Midbrain (tissue), 1 donor: Measurements from ENCODE around the gene ZCCHC14.
"Not testable (repeated sequence)": the region's sequence is repeated elsewhere in the genome, so short reads cannot be mapped to it uniquely, and the experiment has no call there.

Experiments
- DNase-seq: peaks from one replicate; lab custom pipeline; 2025; lab: John Stamatoyannopoulos, UW

The ZCCHC14 gene

DNA sequence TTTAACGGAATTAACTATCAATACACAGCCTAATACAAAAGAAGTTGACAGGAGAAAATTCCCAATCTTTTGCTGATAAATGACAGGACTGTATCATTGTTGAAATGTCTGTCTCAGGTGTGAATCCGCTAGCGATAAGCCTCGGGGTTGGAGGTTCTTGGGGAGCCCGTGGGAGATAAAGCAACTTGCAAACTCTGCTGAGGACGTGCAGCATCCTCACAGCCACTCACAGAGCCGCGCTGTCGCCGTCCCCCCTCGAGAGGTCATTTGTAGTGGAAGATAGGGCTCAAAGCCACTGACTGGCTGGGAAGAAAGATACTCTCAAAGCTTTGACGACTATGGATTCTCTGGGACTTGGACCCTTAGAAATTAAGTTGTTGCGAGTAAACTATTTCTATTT is 83.7 kb downstream of the ZCCHC14 start:
- no peak for DNase-seq

DNA sequence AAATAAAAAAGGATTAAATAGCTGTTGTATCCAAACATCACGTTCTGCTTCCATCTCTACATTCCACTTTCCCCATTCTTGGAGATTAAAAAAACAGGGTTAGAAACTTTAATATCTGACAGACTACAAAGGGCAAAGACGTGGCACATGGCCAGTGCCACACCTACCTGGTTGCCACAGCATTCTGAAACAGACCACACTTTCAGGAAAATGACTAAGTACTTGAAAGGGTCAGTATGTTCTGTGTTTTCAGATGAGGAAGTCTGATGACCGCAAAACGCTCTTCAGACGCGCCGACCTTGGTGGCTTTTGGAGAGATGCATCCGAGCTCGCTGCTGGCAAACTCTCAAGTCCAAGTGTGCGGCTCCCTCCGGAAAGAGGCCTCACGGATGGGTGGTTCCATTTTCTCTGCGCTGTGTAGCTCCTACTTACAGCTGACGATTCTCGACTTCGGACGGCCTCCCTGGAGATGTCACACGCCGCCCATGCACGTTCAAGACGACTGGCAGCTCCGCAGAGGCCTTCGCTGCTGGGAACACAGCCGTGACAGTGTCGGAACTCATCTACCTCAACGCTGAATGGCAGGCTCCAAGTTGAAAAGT is 85.2 kb downstream of the ZCCHC14 start:
- no peak for DNase-seq

DNA sequence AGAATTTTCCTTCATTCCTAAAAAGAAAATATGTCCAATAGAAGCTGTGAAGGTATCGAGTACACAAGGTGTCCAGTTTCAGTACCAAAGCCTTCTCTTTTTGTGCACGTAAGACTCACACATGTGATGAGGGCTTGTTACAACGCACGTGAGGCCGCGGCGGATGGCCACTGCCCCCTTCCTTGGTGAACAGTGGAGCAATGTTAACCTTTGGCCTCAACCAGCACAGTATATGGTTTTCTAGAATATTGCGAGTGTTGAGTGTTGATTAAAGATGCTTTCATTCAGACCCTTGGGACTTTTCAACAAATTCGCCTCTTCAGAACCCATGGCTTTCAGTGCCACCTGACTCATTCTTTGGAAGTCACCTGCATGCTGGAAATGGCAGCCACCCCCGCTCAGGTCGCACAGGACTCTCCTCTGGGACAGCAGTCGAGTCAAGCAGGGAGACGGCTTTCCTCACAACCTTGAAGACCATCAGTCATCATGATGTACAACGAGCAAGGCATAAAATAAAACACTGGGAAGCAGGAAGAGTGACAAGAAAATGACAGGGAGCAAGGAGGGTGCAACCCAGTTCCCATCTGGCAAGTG is 86.2 kb downstream of the ZCCHC14 start:
- no peak for DNase-seq

DNA sequence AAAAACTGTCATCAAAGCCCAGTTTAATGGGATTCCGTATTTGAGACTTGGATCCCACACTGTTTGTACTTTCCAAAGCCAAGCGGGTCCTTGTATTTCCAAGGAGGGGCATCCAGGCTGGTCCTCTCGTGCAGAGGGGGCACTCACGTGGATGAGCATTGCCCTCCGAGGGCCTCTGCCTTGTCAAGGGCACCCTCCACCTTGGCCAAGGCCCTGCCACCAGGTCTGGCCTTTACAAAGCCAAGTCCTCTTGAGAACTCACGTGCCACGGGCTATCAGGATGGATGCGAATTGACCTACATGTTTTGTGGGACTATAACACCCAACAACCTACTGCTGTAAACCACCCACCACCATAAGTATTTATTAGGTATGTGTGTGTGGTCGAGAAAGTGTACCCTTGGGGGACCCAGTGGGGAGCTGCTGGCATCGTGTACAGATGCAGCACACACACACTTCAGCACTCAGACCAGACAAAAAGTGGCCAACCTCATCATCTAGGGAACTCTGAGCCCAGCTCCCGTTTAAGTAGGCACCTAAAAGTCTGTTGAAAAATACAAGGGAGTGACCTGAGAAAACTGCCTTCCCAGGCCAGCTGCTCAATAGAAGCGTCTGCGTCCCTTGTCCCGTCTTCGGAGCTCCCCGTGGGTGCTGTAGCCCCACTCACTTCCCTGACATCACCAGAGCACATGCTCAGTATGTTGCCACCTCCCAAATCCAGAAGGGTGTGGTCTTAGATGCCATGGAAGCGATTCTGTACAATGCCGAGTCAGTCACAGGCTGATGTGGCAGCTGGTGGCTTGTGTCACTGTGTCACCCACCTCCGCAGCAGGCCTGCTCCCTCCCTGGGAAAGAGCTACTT is 87.8 kb downstream of the ZCCHC14 start:
- DNase-seq = no peak

DNA sequence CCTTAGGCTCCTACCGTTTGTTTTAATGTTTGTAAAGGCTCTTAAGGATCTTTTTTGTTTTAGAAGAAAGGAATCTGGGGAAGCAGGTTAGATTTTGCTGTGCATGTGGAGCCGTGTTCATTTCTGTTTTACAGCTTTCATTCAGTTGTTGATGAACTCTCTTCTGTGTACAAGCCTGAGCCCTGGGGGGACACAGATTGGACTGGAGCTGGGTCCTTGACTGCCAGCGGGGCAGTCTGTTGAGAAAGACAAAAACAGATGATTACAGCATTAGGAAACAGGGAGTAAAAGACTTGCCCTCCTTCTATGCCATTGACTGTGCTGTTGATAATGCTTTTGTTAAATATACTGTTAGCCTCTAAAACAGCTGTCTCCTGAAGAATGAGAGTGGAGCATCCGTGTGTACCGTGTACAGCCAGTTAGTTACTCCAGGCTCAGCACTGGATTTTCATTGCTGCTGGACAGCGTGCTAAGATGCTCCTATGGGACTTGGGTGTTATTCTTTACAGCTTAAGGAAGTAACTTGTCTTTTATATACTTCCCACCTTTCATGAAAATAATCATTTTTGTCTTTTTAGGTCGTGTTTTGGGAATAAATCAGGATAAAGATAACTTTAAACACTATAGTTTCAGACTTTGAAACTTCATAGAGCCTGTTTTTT is 97.5 kb downstream of the ZCCHC14 start:
- no peak for DNase-seq

DNA sequence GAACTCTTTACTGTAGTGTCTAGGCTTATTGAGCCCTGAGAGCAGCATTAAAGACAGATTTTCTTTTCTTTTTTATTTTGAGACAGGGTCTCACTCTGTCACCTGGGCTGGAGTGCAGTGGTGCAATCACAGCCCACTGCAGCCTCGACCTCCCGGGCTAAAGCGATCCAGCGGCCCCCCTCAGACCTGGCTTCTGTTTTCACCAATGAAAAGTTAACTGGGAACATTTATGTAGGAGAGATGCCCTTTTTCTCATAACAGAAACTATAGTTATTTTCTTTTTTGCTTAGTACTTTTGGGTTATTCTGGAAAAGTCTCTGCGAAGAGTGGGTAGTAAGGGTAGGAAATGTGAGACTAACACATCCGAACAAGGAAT is 99.2 kb downstream of the ZCCHC14 start:
- DNase-seq = no peak

DNA sequence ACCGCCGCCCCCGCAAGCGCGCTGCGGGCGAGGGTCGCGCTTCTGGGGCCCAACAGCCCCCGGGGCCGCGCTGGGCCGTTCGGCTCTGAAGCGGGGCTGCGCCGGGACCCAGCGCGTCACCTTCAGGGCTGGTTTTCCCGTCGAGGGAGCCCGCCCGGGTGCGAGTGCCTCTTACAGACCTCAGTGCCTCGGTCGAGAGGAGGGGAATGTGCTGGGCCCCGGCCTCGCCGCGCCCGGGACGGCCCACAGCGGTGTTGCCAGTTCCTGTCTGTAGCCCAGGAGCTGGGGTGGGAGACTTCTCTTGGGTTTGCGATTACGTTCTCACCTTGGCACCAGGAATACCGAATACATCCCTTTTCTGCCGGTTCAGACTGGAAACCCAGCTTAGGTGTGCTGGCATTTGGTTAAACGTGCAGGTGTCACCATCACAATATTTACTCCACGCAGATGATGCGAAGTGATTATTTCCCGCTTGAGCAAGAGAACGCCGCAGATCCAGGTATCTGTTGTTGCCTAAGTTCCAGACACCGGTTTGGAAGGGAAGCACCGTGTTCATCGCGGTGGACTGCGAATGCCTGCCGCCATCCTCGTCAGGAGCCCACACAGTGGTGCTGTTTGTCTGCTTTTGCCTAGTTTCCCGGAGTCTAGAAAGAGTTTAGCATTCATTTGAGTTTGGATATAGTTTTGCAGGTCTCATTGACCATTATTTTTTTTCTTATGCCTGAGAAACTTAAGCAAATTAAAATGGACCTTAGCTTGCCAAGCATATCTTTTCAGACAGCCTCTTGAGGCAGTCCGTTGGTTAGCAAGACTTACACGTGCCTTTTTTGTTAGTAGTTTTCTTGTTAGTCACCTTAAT is 99.8 kb downstream of the ZCCHC14 start:
- DNase-seq = peak; percentile 17

DNA sequence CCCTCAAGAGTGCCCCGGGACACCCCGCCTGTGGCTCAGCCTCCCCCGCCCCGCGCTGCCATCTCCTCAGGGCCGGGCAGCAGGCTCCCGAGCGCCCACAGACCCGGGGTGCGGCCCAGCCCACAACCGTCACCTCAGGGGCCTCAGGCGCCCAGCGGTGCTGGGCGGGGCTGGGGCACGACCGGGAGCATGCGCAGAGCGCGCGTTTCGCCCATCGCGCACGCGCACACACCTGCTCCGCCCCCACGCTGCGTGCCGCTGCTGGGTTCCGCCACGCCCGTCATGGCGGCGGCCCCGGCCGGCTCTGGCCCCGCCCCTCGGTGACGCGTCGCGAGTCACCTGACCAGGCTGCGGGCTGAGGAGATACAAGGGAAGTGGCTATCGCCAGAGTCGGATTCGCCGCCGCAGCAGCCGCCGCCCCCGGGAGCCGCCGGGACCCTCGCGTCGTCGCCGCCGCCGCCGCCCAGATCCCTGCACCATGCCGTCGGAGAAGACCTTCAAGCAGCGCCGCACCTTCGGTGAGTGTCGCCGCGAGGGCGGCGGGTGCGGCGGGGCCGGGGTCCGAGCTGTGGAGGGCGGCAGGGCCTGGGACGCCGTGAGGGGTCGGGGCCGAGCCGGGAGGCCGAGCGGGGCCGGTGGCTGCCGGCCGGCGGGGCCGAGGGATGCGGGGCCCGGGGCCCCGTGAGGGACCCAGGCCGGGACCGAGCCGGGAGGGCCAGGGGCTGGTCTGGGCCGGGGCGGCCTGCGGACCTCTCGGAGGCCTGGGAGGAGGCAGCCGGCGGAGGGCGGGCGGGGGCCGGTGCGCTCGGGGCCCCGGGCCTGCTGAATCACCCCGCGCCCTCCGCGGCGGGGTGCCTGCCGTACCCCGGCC is 100.6 kb downstream of the ZCCHC14 start, which contains the start of gene MAP1LC3B:
Gene MAP1LC3B, plus strand, starts transcription at position 387 of the 871 bp plus-strand sequence. Its CDS starts 92 bp downstream, at position 479.
- peak; percentile 96 for DNase-seq

DNA sequence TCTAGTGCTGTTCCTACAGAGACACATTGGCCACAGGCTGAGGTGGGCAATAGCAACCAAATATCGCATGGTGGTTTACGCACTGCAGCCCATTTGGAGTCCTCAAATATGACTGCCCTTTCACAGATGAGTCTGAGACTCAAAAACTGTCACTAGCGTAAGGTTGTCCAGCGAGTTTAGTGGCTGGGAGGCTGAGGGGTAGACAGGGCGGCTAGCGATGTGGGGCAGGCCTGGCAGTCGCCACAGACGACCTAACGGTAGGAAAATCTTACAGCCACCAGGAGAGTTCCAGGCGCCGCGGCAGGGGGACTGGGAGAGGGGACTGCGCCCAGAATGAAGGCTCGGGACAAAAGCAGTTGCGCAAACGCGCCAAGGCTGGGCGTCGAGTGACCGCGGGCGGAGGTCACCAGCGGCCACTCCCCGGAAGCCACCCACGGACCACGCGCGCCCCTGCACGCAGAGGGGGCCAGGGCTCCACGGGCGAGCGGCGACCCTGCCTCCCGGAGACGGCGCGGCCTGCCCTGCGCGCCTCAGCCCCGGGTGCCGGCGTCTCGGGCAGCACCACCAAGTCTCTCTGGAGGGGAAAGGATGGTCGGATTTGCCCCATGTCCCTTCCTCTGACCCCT is 101.4 kb downstream of the ZCCHC14 start:
- DNase-seq = peak; percentile 70

DNA sequence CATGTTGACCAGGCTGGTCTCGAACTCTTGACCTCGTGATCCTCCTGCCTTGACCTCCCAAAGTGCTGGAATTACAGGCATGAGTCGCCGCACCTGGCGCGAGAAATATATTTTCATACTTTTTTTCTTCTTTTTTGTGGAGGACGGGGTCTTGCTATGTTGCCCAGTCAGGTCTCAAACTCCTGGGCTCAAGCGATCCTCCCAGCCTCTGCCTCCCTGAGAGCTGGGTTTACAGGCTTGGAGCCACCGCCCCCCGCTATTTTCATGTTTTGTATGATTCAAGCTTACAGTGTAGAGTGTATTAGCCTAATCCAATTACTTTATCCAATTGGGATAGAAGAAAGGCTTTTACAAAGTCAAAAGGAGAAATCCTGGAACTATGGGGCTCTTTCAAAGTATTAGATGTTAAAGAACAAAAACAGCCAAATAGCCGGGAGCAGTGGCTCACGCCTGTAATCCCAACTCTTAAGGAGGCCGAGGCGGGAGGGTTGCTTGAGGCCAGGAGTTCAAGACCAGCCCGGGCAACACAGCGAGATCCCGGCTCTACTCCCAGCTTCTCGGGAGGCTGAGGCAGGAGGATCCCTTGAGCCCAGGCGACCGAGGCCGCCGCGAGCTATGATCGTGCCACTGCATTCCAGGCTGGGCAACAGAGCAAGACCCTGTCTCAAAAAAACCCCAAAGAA is 102.0 kb downstream of the ZCCHC14 start:
- no peak for DNase-seq

DNA sequence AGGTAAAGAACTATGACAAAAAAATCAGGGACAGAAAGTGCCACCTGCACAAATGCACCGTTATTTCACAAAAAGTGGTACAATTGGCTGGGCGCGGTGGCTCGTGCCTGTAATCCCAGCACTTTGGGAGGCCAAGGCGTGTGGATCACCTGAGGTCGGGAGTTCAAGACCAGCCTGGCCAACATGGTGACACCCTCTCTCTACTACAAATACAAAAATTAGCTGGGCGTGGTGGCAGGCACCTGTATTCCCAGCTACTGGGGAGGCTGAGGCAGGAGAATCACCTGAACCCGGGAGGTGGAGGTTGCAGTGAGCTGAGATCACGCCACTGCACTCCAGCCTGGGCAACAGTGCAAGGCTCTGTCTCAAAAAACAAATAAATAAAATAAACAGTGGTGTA is 102.9 kb downstream of the ZCCHC14 start:
- DNase-seq = not testable (repeated sequence)

DNA sequence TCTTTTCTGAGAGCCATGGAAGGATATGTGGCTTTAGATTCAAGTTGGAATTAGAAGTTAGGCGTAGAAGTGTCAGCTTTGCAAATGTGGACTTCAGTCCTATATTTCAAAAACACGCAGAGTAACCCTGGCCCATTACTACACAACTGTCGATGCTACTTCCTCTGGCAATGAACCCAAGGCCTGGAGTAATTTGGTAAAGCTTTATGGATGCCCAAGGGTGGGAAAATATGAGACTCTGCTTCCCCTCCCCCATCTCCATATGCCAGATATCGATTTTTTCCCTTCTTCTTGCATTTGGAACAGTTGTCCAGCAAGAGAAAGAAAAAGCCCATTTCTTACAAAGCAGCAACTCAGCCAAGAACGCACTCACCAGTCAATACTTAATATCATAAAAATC is 103.6 kb downstream of the ZCCHC14 start:
- no peak for DNase-seq

DNA sequence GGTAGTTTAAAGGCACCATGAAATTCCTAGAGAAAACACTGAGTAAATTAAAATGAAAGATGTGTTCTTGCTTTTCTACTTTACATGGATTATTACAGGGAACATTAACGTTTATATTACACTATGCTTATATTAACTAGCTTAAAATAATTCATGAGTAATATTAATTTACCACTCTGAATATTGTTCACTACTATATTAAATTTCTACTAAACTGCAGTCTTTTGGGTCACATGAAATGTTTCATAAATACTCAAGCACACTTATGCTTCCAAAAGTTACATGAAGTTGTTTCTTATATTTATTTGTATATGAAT is 104.0 kb downstream of the ZCCHC14 start:
- no peak for DNase-seq

DNA sequence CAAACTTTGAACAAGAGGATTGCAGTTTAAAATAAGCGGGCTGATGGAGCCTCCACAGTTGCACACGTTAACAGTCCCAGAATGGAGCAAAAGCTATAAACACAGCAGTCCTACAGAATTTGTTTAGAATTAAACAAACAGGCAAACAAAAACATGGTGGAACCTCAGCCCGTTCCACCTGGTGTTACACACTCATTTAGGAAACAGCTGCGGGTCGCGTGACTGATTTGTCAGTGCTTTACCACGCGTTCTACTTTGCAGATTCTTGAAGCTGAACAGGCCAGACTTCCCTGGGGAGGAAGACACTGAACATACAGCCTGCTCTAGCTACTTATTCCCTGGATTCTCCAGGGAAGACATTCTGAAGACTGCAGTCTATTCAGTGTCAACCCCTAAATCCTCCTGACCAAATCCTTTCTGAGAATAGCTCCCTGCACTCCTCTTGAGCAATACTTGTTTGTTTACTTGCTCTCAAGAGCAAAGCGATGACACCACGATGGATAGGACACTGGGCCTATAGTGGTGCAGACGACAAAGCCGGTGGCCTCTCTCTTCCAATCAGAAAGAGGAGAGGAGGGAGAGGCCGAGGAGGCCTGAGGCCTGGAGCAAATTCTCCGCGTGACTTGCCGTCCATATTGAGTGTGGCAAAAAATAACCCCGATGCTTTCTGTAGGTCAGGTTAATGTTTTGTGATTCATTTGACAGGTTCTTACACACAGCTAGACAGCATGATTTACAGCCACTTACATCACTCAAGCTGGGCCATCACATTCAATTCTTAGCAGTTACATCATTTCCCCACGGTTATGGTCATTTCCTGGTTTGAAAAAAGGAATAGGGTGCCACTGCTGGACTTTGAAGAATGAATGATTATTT is 104.6 kb downstream of the ZCCHC14 start:
- peak; percentile 98 for DNase-seq

DNA sequence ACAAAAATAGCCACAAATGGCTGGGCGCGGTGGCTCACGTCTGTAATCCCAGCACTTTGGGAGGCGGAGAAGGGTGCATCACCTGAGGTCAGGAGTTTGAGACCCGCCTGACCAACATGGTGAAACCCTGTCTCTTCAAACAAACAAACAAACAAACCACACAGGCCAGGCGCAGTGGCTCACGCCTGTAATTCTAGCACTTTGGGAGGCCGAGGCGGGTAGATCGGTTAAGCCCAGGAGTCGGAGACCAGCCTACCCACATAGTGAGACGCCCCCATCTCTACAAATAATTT is 108.0 kb downstream of the ZCCHC14 start:
- not testable (repeated sequence) for DNase-seq

DNA sequence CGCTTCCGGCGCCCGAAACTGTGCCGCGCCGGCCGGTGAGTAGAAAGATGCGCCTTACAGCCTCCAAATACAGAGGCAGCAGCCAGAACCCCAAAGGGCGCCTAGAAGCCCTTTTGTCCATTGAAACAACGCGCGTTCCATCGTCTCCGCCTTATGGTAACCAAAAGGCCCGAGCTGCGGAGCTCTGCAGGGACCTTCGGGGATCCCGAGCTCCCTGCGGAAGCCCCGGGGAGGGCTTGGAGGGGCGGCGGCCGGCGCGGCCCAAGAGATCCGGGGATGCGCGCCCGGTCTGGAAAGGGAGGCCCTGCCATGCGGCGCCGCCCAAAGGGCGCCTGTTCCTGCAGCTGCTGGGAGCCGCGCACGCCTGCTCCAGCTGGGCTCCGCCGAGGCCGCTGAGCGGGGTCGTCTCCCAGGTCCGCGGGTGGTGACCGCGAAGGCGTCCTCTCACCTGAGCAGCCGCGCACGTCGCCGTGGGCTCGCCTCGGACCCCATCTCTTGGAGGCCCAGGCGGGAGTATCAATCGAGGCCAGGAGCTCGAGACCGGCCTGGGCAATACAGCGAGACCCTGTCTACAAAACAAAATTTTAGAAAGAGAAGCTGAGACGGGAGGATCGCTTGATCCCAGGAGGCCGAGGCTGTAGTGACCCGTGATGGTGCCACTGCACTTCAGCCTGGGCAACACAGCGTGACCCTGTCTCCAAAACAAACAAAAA is 108.5 kb downstream of the ZCCHC14 start:
- peak; percentile 86 for DNase-seq

DNA sequence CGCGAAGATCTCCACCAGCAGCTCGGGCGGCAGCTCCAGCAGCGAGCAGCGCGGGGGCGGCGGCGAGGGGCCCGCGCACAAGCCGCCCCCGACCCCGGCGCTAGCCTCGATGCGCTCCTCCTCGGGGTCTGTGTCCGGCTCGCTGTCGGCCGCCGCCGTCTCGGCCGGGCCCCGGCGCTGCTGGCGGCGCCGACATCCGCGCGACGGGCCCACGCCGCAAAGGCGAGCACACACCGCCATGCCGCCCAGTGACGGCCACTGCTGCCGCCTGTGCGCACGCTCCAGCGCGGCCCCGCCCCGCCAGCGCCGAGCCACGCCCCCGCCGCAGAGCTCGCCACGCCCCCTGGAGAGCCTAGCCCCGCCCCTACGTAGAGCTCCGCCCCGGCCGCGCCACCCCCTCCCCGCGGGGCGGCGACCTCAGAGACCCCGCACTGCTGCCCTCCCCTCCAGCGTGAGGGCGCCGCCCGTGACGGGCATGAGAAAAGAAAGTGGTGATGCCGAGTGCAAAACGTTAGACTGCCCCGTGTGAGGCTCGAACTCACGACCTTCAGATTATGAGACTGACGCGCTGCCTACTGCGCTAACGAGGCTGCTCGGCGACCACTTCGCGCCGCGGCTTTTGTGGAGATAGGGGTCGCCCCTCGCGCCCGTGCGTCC is 109.2 kb downstream of the ZCCHC14 start, which contains the start of gene FBXO31:
Gene FBXO31, minus strand, starts transcription at position 272 of the 657 bp plus-strand sequence. Its CDS starts 32 bp downstream, at position 240.
- DNase-seq = peak; percentile 87
